Stimulated activated CD8-positive, alpha-beta memory T cell treated with anti-CD3 and anti-CD28 coated beads, Interleukin-7, amount 100 ng/mL, for 1 hour (primary cell): ENCODE measurements around the gene RNASE8.

Experiments
- DNase-seq, 2 donors: peaks; one replicate each; pipeline ENCODE4 v3.0.0-alpha.2; 2020; ENCODE audit warnings: low read depth in 2 of 2

RNASE8 gene

DNA sequence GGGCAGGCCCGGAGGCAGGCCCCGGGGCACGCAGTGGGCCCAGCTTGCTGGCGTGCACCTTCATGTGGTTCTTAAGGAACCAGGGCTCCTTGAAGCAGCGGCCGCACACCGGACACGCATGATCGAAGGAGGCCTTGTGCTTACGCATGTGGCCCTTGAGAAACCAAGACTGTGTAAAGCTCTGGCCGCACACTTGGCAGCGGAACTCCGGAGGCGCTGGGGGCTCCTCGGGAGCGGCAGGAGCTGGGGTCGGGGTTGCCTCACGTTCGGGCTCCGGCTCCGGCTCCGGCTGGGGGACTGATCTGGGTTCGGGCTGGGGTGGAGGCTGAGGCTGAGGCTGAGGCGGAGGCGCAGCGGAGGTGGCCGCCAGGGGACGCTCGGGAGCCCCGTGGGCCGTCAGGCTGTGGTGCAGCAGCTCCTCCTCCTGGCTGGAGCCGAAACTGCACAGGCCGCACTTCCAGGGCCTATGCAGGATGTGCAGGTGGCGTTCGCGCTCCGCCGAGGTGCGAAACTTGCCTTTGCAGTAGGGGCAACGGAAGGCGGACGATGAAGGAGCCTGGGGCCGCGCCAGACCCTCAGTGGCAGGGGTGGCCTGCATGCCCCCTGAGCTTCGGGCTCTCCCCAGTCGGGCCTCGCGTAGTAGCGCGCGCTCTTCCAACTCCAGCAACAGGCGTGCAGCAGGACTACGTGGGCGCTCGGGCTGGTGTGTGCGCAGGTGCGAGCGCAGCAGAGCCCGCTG is 34.8 kb downstream of the RNASE8 start:
- peak; percentile 81 to 89 for DNase-seq

DNA sequence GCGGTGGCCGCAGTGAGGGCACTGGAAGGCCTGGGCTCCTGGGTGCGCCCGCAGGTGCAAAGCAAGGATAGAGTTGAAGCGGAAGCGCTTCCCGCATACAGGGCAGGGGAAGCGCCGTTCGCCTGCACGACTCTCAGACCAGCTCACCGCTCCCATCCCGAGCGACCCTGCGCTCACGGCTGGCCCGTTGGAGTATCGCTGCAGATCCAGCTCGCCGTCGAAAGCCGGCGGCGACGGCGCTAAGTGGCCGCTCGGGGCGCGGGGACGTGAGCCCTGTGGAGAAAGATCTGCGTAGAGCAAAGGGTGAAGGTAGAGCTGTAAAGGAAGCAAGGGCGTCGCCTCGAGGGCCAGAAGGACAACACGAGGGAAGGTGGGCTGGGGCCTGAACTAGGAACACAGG is 35.4 kb downstream of the RNASE8 start:
- no peak for DNase-seq

DNA sequence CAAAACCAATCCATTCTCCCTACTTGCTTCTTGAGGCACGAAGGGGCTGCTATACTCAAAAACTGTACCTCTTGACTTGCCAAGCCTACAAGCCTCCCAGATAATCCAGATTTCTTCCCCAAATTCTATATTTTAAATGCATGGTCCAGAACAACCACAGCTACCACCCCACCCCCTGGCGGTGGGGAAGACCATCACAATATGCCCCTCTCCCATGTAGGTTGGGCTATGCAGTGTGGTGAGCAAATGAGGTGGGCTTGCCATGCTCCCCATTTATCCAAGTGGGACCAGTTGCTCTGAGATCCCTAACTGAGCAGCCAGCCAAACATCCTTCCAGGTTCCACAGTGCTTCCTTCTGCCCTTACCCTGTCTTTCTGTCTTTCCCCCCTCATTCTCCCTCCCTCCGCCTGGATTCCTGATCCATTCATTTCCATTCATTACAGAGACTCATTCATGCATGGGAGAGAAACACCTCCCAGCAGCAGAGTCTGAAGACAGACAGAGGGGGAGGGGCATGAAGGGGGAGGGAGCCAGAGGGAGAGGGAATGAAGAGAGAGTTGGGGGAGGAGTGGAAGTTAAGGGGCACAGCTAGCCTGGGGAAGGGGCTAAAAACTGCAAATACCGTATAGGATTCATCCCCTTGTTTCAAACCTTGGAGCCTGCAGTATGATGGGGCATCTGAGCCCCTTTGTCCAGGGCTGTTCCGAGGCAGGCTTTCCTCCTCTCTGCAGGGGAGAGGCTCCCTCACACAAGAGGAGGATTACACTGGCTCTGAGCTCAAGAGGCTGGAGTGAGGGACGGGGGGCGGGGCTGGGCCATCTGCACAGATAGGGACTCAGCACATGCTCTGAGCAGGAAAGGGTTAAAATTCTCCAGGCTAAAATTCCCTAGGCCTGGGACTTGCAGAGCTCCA is 36.4 kb downstream of the RNASE8 start:
- no peak for DNase-seq

DNA sequence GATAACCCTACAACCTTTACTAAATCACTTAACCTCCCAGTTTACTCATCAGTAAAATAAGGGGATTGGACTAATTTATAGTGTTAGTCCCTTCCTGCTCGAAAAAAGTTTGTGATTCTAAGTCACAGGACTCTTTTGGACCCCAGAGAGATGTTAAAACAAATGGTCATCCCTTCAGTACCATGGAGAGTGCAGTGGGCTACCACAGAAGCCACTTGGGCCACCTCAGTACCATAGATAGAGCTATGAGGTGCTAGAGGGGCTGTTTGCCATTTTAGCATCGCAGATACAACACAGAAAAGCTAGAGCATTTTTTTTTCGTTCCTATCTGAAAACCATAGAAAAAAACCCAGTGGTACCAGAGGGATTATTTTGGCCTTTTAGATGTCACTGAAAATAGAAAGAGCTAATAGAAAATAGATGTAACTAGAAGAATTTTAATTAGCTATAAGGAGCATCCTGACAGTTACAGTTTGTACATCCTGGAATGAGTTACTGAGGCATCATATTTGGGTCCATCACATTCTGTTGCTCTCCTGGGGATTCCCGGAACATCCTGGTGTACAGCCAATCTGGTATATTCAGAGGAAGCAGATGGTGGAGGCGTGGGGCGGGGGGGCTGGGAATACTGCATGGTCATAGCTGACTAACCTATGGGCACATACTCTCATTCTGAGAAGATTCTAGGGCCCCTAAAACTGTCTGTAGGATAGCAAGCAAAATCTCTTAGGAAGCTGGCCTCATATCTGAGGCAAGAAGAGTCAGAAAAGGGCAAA is 38.0 kb downstream of the RNASE8 start:
- DNase-seq: no peak

DNA sequence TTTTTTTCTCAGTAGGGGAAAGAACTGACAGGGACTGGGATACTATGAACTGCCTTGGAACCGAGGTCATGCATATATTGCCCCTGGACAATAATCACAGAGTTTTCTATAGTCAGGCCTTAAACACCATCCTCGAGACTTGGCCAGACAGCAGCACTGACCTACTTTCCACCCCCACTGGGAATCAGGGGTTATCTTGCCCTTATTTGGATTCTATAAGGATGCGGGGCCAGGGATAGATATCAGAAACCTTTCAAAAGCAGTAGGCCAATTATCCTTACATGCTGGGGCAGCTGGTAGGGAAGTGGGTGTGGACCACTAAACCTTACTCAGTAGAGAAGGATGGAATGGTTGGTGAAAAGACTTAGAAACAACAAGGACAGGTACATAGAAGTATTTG is 38.8 kb downstream of the RNASE8 start:
- no peak for DNase-seq

DNA sequence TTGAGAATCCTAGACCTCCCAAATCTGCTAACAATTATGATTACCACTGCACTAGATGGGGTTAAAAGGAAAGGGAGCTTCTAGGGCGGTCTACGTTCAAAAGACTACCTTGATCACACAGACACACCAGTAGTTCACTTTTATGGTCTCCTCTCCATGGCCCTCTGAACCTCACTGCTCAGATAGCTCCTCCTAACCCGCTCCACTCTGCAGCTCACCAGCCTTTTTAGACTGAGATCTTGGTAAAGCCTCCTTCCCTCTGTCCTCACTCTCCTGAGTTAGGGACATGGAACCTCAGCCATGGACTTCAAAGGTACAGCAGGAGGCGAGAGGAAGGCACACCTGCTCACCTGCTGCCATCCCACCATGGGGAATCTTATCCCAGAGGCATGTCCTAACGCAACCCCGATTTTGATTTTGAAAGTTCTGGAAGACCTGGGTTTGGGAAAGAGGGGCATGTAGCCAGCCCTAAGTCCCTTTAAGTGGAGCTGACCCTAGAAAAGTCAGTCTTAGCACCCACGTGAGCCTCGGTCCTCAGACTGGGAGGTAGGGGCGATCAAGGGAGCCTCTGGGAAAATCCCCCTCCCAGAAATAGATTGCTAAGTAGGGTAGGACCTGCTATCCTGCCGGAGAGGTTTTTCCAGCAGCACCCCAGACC is 39.5 kb downstream of the RNASE8 start:
- DNase-seq: no peak

DNA sequence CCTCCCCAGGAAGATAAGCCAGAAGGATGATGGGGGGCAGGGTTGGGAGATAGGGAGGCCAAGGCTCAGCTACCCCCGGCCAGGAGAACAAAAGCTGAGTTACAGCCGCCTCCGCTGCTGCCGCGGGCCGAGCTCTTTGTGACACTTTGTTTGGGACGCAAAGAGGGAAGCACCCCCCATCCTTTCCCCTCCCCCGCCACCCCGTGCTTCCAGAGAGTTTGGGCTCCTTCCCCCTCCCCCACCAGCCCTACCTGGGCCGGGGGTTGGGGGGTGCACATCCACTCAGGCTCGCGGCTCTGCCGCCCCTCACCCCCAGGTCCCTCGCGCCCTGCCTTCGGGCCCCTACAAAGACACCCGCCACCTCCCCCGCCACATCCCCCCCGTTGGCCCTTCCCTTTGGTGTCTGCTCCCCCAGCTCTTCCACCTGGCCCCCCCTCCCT is 40.0 kb downstream of the RNASE8 start:
- DNase-seq: no peak

DNA sequence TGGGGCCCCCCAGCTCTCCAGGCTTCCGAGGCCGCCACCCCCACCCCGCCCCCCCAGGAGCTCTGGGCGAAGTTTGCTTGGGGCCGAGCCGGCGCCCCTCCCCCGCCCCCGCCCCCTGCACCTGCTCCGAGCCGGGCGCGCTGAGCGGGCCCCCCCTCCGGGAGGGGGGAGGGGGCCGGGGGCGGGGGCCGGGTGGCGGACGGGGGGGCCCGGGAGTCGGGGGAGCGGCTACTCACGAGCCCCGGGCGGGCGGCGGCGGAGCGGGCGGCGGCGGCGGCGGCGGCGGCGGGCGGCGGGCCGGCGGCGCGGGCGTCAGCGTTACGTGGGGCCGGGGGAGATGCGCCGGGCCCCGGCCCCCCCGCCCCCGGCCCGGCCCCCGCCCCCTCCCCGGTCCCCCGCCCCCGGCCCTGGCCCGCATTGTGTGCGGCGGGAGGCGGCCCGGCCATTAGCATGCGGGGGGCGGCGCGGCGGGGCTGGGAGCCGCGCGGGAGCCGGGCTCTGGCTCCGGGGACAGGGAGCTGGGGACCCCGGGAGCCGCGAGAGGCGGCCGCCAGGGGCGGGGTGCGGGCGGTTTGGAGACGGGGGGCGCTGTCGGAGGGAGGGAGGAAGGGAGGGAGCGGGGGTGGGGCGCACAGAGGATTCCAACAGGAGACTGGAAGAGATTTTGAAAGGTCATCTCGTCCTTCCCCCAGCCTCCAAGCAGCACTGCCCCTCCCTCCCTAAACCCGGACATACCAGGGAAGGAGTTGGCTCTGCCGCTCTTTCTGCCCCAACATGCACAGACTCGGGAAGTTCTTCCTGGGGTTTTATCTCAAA is 40.7 kb downstream of the RNASE8 start, which contains the start of gene ZNF219:
TSS of gene ZNF219 (minus strand) at position 580 of the 816 bp plus-strand sequence. CDS start 5,064 bp downstream, outside the sequence.
- DNase-seq: no peak

DNA sequence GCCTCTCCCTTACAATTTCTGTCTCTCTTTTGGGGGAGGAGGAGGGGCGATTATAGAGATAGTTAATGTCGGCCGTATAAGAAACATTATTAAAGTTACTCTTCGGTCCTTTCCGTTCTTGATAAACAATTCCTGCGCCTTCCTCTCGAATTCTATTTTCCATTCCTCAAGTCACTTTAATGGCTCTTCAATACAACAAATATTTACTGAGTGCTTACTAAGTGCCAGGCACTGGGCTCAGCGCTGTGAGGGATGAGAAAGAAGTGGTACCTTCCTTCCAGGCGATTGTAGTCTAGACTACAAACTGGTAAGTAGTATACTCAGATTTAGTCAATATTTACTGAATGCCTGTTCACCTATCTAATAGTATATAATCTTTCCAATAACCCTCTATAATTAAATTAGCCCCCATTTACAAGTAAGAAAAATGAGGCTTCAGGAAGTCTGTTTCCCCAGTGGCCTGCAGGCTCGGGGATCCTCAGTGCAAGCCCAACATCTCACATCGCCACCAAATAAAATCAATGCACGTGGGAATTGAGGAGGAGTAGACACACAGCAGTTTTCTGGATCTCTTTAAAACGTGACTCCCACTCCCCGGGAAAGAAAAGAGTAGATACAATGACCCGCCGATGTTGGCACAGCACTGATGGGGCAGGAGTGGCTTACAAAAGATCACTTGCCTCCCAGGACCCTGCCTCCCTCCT is 41.4 kb downstream of the RNASE8 start:
- DNase-seq: no peak

DNA sequence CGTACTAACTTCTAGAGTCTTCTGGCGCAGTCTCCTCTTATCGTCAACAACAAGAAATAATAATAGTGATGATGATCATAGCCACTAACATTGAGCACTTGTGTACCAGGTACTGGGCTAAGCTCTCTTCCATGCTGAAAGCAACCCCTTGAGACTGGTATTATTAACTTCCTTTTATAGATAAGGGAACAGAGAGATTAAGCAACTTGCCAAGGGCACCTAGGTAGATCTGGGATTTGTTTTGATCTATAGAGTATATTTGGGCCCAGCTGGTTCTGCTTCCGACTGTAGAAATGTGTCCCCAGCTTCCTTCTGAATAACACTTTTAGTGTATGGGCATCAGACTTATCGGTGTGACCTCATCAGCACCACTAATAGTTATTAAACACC is 42.0 kb downstream of the RNASE8 start:
- no peak for DNase-seq

DNA sequence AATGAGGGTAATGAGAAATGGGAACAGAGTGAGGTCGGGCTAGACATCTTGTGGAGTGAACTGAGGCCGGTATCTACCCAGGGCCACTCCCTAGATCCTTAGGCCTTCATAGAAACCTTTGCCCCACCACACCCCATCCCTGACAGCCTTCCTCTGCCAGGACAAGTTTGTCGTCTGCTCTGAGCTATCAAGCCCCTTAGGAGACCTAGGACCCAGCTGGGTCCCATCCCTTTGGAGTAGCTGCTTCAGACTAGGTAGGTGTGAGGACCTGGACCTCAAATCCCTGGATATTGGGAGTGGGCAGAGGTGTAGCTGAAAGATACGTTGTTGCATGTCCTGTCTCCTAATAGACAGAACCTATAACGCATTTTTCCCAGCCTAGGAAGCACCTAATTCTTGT is 43.3 kb downstream of the RNASE8 start, which contains the start of gene TMEM253:
TSS of gene TMEM253 (plus strand) at position 136 of the 400 bp plus-strand sequence. CDS start 278 bp downstream, outside the sequence.
- DNase-seq: no peak

DNA sequence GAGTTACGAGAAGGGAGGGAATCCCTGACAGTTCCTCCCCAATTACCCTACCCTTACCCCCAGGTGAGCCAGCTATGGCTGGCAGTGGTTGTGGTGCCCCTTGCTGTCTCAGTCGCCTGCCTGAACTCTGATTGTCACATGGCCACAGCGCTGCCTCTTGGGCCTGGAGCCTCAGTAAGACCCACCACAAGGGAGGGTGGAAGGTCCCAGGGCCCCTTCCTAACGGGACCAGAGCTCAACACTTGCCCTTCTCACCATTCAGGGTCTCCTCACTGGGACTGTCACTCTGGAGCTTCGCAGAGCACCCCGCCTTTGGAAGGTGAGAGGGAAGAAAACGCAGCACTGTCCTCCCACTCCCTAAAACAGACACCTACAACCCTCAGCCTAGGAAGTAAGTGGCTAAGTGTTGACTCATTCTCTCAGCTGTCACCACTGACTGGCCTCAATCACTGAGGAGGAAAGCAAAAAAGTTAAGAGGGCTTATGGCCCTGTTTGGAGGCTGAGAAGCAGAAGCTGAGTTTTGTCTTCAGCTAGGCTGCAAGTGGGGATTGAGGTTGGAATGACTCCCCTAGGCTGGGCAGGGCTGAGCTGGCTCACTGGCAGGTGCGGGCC is 44.3 kb downstream of the RNASE8 start:
- no peak for DNase-seq

DNA sequence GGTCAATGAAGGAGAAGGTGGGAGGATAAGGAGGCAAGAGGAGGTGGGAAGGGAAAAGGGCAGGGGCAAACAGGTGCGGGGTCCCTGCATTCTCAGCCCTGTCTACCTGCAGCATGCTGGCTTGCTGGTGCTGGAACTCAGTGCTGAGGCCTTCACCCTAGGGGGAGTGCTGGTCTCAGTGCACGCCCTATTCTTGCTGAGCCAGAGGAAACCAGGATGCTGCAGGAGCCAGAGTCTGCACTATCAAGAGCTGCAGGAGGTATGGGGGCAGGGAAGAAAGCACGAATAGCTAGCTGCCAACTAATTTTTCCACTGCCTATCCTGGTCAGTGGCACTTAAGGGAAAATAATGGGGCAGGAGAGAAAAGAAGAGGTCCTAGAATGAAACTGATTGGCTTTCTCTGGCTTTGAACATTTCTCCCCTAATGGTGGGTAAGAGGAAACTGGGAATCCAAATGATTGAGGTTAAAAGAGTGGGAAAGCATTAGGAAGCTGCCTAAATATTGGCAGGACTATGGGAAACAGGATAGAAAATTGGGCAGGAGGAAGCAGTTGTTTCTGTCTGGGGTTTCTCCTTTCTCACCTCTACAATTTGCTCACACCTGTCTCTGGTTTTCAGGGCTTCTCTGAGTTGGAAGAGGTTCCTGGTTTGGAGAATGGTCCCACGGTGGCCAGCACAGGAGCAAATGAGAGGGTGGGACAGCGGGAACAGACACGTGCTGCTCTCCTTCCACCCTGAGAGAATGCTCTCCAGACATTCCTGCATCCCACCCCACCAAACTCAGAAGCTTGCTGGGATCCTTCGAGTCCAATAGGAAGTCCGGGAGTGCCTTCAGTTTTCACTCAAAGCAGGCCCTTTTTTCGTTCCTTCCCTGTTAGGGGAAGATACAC is 45.1 kb downstream of the RNASE8 start:
- no peak for DNase-seq

DNA sequence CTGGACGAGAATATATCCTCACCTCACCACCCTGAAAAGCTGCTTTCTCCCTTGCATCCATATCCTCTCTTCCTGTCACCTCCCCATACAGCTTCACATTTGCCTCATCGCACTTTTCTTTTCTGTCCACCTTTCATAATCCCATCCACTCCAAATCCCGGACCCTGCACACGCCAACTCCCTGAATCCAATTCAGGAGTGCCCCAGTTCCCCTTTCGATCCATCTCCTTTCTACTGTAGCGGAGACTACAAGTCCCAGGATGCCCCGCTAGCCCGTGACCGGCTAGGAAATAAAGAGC is 45.7 kb downstream of the RNASE8 start:
- no peak for DNase-seq

DNA sequence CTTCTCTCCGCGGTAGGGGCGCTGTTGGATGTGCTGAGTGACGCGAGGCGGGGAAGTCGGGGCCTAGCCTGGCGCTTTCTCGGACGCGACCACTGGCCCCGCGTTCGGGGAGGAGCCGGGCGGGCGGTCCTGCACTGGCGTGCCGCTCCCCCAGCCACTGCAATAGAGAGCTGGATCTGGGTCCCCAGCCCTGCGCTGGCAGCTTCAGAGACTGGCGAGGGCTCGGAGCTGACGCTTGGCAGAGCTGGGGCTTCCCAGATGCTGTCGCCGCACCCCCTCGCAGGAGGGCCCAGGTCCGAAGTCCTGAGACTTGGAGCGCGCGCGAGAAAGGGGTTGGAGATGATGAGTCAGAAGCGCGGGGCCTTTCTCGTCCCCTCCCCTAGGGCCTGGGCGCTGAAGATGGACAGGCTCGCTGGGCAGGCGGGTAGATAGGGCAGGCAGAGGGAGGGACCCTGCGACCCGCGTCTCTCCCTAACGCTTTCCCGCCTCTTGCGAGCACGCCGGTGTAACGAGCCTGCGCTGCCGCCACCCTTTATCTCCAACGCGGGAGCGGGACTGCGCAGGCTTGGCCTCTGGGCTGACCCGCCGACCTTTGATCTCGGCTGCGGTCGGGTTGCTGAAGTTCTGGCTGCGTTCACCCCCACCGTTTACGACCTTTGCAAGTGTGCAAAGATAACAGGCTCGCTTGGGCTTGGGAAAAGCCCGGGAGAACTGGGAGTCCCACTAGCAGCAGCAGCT is 46.3 kb downstream of the RNASE8 start:
- DNase-seq: peak; percentile 80 to 86

DNA sequence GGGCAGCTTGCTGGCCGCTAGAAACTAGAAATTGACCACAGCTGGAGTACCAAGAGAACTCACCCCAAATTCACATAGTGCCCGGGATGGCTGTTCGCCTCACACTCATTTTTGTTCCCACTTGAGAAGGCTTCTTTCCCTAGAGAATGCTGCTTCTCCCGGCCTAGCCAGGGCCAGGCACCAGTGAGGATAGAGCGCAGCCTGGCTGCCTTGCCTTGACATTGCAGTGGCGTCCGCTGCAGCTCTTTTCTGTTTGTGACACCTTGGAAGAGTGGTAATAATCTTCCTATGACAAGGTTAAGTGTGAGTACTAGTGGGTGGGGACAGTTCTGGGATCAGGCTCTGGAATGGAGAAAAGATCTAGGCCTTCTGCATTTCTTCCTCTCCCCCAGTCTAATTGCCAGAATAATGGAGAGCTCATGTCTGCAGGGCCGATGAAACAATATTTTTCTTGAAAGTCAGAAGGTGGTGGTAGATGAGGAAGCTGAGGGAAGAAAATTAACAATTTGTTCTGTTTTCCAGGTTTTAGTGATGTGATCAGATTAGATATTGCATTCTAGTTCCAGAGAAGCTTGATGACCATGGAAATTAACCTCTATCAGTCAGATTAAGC is 46.9 kb downstream of the RNASE8 start:
- peak in 1 of 2 donors; percentile 39 for DNase-seq

DNA sequence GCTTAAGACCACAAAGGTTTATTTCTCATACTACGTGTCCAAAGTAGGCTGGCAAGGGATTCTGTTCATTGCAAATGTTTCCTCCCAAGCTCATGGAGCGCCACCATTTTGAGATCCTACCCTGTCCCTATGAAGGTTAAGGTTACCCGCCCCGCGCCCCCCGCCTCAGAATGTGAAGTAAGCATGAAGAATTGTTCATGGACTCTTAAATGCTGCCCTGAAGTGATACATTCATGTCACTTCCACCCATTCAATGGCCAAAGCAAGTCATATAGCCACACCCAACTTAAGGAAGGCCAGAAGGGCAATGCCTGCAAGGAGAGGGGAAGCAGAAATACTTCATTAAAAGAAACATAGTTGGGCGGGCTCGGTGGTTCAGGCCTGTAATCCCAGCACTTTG is 47.5 kb downstream of the RNASE8 start:
- no peak for DNase-seq

DNA sequence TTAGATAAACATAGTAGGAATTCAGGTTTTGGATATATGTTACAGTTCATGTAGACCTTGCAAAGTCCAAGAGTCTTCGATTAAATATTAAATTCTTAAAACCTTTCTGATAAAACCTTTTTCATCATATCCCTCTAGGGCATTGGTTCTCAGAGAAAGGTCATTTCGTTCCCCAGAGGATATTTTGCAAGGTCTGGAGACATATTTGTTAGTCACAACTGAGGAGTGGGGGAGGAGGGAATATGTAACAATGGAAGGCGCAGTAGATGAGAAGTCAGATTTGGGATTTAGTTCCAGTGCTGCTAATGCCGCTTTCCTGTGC is 48.5 kb downstream of the RNASE8 start:
- no peak for DNase-seq
